ENCODE measurements around the gene WBP2. TPM values are rescaled to one million over a fixed set of nuclear protein-coding genes. Genes with fewer than 3 reads are reported as not detected.

The WBP2 gene
- total RNA-seq, 1 experiment from 2014 or later = 72.3 TPM

DNA sequence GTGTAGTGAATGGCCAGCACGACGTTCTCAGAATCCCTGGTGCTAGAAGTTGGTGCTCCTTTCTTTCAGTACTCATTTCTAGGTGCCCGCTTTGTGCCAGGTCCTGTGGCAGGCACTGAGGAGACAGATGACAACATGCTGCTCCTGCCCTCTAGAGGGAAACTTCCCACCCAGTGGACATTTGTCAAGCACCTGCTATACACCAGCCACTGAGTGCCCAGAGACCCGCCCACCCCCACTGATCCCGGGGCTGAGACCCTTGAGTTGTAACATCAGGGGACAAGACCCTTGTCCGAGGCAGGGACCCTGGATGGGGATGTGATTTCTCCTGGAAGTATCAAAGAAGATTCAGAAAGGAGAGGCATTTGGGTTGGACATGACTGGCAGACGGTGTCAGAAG is 36.0 kb downstream of the WBP2 start:
- no peaks in the 10 kb centered on the region for H3K9me3 ChIP-seq
- ChIA-PET POLR2A (no interaction called here), CTCF (no interaction called here)
- Mint-ChIP-seq H3K27ac (ENCODE audit: unreplicated experiment) (no peak overlapping the region), H3K9me3 (ENCODE audit: unreplicated experiment) (no peaks in the 10 kb centered on the region), H3K4me1 (ENCODE audit: low read depth, unreplicated experiment) (no peaks in the 10 kb centered on the region), H3K4me3 (ENCODE audit: unreplicated experiment) (no peak overlapping the region), H3K27me3 (ENCODE audit: insufficient read depth, unreplicated experiment) (no peaks in the 10 kb centered on the region), H3K36me3 (ENCODE audit: insufficient read depth, unreplicated experiment) (peaks cover 13% of the 10 kb centered on the region)
- no peaks in the 10 kb centered on the region for H3K27me3 ChIP-seq (replicated peaks; ENCODE audit: control insufficient read depth, insufficient read depth, low read length)
- H3K4me3 ChIP-seq (ENCODE audit: low read depth, low read length) = no peak overlapping the region
- BruUV-seq (replicated peaks) = no TSS peak
- TF ChIP-seq, protein P1, sequence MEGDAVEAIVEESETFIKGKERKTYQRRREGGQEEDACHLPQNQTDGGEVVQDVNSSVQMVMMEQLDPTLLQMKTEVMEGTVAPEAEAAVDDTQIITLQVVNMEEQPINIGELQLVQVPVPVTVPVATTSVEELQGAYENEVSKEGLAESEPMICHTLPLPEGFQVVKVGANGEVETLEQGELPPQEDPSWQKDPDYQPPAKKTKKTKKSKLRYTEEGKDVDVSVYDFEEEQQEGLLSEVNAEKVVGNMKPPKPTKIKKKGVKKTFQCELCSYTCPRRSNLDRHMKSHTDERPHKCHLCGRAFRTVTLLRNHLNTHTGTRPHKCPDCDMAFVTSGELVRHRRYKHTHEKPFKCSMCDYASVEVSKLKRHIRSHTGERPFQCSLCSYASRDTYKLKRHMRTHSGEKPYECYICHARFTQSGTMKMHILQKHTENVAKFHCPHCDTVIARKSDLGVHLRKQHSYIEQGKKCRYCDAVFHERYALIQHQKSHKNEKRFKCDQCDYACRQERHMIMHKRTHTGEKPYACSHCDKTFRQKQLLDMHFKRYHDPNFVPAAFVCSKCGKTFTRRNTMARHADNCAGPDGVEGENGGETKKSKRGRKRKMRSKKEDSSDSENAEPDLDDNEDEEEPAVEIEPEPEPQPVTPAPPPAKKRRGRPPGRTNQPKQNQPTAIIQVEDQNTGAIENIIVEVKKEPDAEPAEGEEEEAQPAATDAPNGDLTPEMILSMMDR (IDR thresholded peaks at IDR 0.05; ENCODE audit: insufficient read depth in 1 of 2, low read depth in 1 of 2, low read length in 1 of 2, severe bottlenecking in 1 of 2, unreplicated experiment in 1 of 2) = no peak
- peaks cover 6% of the 10 kb centered on the region; the same call in 1 of the 2 replicates for H3K36me3 ChIP-seq (ENCODE audit: control insufficient read depth, insufficient read depth, low read length)
- intact Hi-C loops (cut with micrococcal nuclease; ENCODE audit: unreplicated experiment) = no loop called here
- H3K4me1 ChIP-seq = no peaks in the 10 kb centered on the region
- DNase-seq = no peak

GRCh38 chr17:75818326-75818885 is 36.7 kb downstream of the WBP2 start:
- H3K27me3 Mint-ChIP-seq (ENCODE audit: insufficient read depth, unreplicated experiment) = no peaks in the 10 kb centered on the region

GRCh38 chr17:75817571-75817970 is 37.6 kb downstream of the WBP2 start:
- peaks cover 25% of the 10 kb centered on the region for H3K36me3 Mint-ChIP-seq (ENCODE audit: insufficient read depth, unreplicated experiment)

More at GRCh38 chr17:75818326-75818885, 36.7 kb downstream of the WBP2 start:
- POLR2A ChIA-PET = no interaction called here
- Histone ChIP-seq H3K27me3 (replicated peaks; ENCODE audit: control insufficient read depth, insufficient read depth, low read length) (no peaks in the 10 kb centered on the region), H3K4me3 (ENCODE audit: low read depth, low read length) (no peak overlapping the region), H3K9me3 (no peaks in the 10 kb centered on the region), H3K36me3 (ENCODE audit: control insufficient read depth, insufficient read depth, low read length) (peaks cover 6% of the 10 kb centered on the region), H3K4me1 (no peaks in the 10 kb centered on the region)
- CTCF ChIA-PET = interaction anchor here (1.2 kb wide), 1 partner anchor 8 kb away, joined by 4 read pairs; no protein-coding TSS in a partner anchor
- Mint-ChIP-seq H3K27ac (ENCODE audit: unreplicated experiment) (no peak overlapping the region), H3K4me1 (ENCODE audit: low read depth, unreplicated experiment) (no peaks in the 10 kb centered on the region), H3K4me3 (ENCODE audit: unreplicated experiment) (no peak overlapping the region), H3K36me3 (ENCODE audit: insufficient read depth, unreplicated experiment) (peaks cover 19% of the 10 kb centered on the region), H3K9me3 (ENCODE audit: unreplicated experiment) (no peaks in the 10 kb centered on the region)
- TF ChIP-seq, protein P1 (IDR thresholded peaks at IDR 0.05; ENCODE audit: insufficient read depth in 1 of 2, low read depth in 1 of 2, low read length in 1 of 2, severe bottlenecking in 1 of 2, unreplicated experiment in 1 of 2) = no peak
- intact Hi-C loops (cut with micrococcal nuclease; ENCODE audit: unreplicated experiment) = no loop called here
- DNase-seq = no peak
- BruUV-seq (replicated peaks) = no TSS peak

More at GRCh38 chr17:75817571-75817970, 37.6 kb downstream of the WBP2 start:
- no peaks in the 10 kb centered on the region for H3K9me3 ChIP-seq
- no peaks in the 10 kb centered on the region for H3K27me3 ChIP-seq (replicated peaks; ENCODE audit: control insufficient read depth, insufficient read depth, low read length)
- no TSS peak for BruUV-seq (replicated peaks)
- no peak overlapping the region for H3K4me3 ChIP-seq (ENCODE audit: low read depth, low read length)
- intact Hi-C loops (cut with micrococcal nuclease; ENCODE audit: unreplicated experiment) = no loop called here
- Mint-ChIP-seq H3K4me1 (ENCODE audit: low read depth, unreplicated experiment) (no peaks in the 10 kb centered on the region), H3K27me3 (ENCODE audit: insufficient read depth, unreplicated experiment) (no peaks in the 10 kb centered on the region), H3K4me3 (ENCODE audit: unreplicated experiment) (no peak overlapping the region), H3K27ac (ENCODE audit: unreplicated experiment) (no peak overlapping the region), H3K9me3 (ENCODE audit: unreplicated experiment) (no peaks in the 10 kb centered on the region)
- peaks cover 7% of the 10 kb centered on the region for H3K36me3 ChIP-seq (ENCODE audit: control insufficient read depth, insufficient read depth, low read length)
- CTCF ChIA-PET = interaction anchor here (0.6 to 1.2 kb wide), 2 partner anchors 9 to 61 kb away, joined by 4 read pairs; no protein-coding TSS in a partner anchor
- TF ChIP-seq, protein P1 (IDR thresholded peaks at IDR 0.05; ENCODE audit: insufficient read depth in 1 of 2, low read depth in 1 of 2, low read length in 1 of 2, severe bottlenecking in 1 of 2, unreplicated experiment in 1 of 2) = no peak
- POLR2A ChIA-PET = no interaction called here
- no peaks in the 10 kb centered on the region for H3K4me1 ChIP-seq
- DNase-seq = no peak

Measured in Caco-2 (cell line).